Heart left ventricle (tissue), 13 donors: ENCODE results near the gene ALS2CL.

Experiments
- CTCF ChIP-seq, 12 donors: fragments of 200-600 bp; sonication (generic) in 4 of 12; IDR thresholded peaks; one replicate each; pipeline versions ENCODE4 v1.5.0 to v1.8.0; 2018 to 2022; ENCODE audit warnings: antibody characterized with exemption in 12 of 12, mild to moderate bottlenecking in 5 of 12
- POLR2A ChIP-seq, 2 donors: fragments of 450-650 bp; IDR thresholded peaks; one replicate each; pipeline ENCODE4 v1.6.1; 2017; ENCODE audit warnings: antibody characterized with exemption in 2 of 2, mild to moderate bottlenecking in 2 of 2, moderate library complexity in 2 of 2
- donor health status: ischemic (EF 13 %, LVEDD 7.1; RV severe dilation, severe dysfunction).
- donor health status: DM: no; HTN: yes; CAD: no.
- donor health status: DM: no; HTN: no; CAD: no.
- donor health status: ischemic (EF 25% LVEDD 6.9; RV normal size, moderate dysfunction).
- donor health status: ischemic (EF 25% LVEDD 5.7; RV mildly dilated, moderate dysfunction).
- donor health status: ischemic (EF 35%, LVEDD 5.7; RV mildly dilated, moderate dysfunction).
- donor health status: nonischemic (EF 11% LVEDD 7.7; RV severe dilation, severe dysfunction).
- donor health status: DM: yes; HTN: yes; CAD: no.
- donor health status: PGD.
- donor health status: ischemic (EF 29% LVEDD 5.4; RV normal size, mild dysfunction).
- donor health status: nonischemic (EF 23%, LVEDD 6.1; RV moderate dilation, normal function).

DNA sequence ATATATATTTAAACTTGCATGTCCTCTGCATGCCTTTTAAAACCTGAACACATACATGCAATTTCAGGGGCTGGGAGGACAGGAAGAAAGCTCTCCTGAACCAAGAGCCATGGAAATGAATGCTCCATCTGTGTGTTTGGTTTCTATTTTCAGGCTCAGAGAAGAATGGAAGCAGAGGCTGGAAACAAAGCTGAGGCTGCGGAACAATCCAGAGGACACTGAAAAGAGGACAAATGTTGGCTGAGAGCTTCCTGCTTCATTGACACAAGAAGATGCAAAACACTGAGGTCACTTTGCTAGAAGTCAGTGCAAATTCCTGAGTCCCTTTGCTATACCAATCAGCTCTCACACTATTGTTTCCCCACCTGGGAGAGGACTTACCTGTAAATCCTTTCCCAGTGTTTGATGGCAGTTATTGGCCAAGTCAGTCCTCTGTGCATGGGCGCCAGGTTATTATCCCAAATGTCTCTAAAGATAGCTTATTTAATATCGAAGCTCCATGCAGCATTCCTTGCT, 68.4 kb downstream of the ALS2CL start:
- TF ChIP-seq POLR2A (IDR thresholded peaks at IDR 0.05) = no peak
- TF ChIP-seq CTCF (IDR thresholded peaks at IDR 0.05) = no peak
